Measurements from ENCODE around the gene CH25H. TPM values are rescaled to one million over a fixed set of nuclear protein-coding genes. Genes with fewer than 3 reads are reported as not detected.

CH25H gene
- polyA plus RNA-seq, 1 experiment, result 0.71 TPM

DNA sequence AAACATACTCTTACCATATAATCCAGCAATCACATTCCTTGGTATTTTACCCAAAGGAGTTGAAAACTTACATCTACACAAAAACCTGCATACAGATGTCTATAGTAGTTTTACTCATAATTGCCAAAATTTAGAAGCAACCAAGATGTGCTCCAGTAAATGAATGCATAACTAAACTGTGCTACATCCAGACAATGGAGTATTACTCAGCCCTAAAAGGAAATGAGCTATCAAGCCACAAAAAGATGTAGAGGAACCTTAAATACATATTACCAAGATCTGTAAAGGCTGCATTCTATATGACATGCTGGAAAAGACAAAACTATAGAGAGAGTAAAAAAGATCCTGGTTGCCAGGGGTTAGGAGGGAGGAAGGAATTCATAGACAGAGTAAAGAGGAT is 21.8 kb upstream of the CH25H start:
- Histone ChIP-seq H3K4me3 (ENCODE audit: low read depth, low read length) (no peak overlapping the region), H3K27me3 (ENCODE audit: control insufficient read depth, insufficient read depth, low read length) (no peaks in the 10 kb centered on the region), H3K27ac (ENCODE audit: low read depth, low read length) (no peak overlapping the region), H3K9me3 (ENCODE audit: control insufficient read depth, insufficient read depth, low read length) (no peaks in the 10 kb centered on the region)
- ChIA-PET CTCF (interaction anchor here (1.4 to 2.3 kb wide), 2 partner anchors 11 to 15 kb away, joined by 5 to 19 read pairs; no protein-coding TSS in a partner anchor), POLR2A (no interaction called here)
- TF ChIP-seq, protein P1, sequence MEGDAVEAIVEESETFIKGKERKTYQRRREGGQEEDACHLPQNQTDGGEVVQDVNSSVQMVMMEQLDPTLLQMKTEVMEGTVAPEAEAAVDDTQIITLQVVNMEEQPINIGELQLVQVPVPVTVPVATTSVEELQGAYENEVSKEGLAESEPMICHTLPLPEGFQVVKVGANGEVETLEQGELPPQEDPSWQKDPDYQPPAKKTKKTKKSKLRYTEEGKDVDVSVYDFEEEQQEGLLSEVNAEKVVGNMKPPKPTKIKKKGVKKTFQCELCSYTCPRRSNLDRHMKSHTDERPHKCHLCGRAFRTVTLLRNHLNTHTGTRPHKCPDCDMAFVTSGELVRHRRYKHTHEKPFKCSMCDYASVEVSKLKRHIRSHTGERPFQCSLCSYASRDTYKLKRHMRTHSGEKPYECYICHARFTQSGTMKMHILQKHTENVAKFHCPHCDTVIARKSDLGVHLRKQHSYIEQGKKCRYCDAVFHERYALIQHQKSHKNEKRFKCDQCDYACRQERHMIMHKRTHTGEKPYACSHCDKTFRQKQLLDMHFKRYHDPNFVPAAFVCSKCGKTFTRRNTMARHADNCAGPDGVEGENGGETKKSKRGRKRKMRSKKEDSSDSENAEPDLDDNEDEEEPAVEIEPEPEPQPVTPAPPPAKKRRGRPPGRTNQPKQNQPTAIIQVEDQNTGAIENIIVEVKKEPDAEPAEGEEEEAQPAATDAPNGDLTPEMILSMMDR (IDR thresholded peaks at IDR 0.05; ENCODE audit: low read depth, low read length), result no peak
- no peak for DNase-seq (ENCODE audit: low read depth, low spot score)

DNA sequence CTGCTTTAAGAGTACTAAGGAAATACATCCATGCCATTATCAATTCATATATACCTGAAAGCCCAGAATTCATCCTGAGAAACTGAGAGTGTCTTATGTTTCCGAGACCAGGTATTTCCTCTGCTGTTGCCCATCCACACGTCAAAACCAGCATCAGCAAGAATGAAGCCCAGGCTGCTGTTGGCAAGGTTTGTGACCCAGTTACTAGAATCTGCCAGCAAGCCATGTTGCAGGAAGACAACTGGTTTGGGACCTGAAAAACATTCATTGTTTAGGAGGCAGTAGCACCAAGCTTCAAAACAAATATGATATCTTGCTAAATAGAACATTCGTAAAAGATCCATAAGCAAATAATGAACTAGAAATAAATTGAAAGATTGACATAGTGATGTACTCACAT is 21.0 kb upstream of the CH25H start:
- H3K4me3 ChIP-seq (ENCODE audit: low read depth, low read length), result no peak overlapping the region
- no peak for DNase-seq (ENCODE audit: low read depth, low spot score)
- CTCF ChIA-PET, result no interaction called here
- no peaks in the 10 kb centered on the region for H3K27me3 ChIP-seq (ENCODE audit: control insufficient read depth, insufficient read depth, low read length)
- POLR2A ChIA-PET, result no interaction called here
- no peaks in the 10 kb centered on the region for H3K9me3 ChIP-seq (ENCODE audit: control insufficient read depth, insufficient read depth, low read length)
- TF ChIP-seq, protein P1 (IDR thresholded peaks at IDR 0.05; ENCODE audit: low read depth, low read length), result no peak
- H3K27ac ChIP-seq (ENCODE audit: low read depth, low read length), result no peak overlapping the region

DNA sequence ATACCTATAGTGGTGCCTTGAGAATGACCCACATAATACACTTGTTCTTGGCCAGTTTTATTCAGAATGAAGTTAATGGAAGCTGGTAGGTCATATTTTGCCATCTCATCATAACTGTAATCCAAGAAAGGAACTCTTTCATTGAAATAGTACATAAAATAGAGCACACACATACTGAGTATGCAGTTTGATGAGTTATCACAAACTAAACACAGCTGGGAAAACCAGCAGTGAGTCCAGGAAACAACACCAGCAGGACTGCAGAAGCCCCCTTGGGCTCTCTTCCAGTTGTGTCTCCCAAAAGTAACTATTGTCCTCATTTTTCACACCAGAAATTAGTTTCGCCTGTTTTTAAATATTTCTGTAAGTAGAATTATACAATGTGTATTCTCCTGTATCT is 19.8 kb upstream of the CH25H start:
- no peaks in the 10 kb centered on the region for H3K9me3 ChIP-seq (ENCODE audit: control insufficient read depth, insufficient read depth, low read length)
- DNase-seq (ENCODE audit: low read depth, low spot score), result no peak
- H3K4me3 ChIP-seq (ENCODE audit: low read depth, low read length), result no peak overlapping the region
- ChIA-PET CTCF (no interaction called here), POLR2A (no interaction called here)
- H3K27ac ChIP-seq (ENCODE audit: low read depth, low read length), result no peak overlapping the region
- no peaks in the 10 kb centered on the region for H3K27me3 ChIP-seq (ENCODE audit: control insufficient read depth, insufficient read depth, low read length)
- TF ChIP-seq, protein P1 (IDR thresholded peaks at IDR 0.05; ENCODE audit: low read depth, low read length), result no peak

DNA sequence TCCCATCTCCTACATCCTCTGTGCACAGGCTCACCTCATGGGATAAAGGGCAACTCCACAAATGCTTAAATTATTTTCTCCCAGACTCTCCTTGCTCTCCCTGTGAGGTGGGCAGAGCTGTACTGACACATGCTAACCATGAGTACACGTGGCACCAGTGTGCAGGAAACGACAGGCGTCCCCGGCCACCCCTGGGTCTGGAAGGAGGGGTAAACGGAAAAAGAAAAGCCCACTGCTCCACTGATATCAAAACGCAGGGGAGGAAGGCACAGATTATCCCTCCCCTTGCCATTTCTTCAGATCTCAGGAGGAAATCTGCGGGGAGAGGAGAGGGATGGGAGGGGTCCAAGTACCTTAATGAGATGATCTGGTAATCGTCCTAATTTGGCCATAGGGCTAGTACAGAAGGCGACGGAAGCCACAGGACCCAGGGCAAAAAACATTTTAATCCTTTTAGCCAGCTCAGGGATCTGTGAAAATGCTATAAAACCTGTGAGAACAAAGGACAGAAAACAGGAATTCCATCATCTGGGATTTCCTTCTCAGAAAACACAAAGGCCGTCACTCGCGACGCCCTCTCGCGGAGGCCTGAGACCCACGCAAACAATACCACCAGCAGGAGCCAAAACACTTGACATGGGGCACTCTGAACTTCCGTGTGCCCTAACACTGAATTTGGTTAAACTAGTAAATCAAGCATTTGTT is 17.8 kb upstream of the CH25H start:
- CTCF ChIA-PET, result interaction anchor here (1.3 kb wide), 1 partner anchor 7 kb away, joined by 4 read pairs; no protein-coding TSS in a partner anchor
- no peaks in the 10 kb centered on the region for H3K27me3 ChIP-seq (ENCODE audit: control insufficient read depth, insufficient read depth, low read length)
- TF ChIP-seq, protein P1 (IDR thresholded peaks at IDR 0.05; ENCODE audit: low read depth, low read length), result no peak
- H3K4me3 ChIP-seq (ENCODE audit: low read depth, low read length), result no peak overlapping the region
- H3K27ac ChIP-seq (ENCODE audit: low read depth, low read length), result no peak overlapping the region
- no peak for DNase-seq (ENCODE audit: low read depth, low spot score)
- H3K9me3 ChIP-seq (ENCODE audit: control insufficient read depth, insufficient read depth, low read length), result no peaks in the 10 kb centered on the region
- POLR2A ChIA-PET, result no interaction called here

DNA sequence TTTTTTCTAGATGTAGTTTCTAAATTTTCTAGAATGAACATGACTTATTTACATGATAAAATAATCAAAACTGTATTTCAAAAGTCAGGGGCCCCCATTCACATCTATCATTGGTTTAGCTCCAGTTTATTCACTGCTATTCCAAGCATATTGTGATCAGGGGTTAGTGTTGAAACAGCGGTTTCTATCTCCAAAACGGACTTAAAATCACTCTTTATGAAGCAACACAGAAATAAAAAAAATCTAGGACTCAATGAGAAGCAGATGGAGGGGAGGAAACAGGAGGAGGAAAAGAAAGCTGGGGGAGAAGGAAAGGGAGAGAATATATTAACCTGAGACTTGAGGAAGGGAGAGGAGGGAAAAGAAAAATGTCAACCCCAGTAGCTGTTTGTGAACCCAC is 14.8 kb upstream of the CH25H start:
- ChIA-PET CTCF (interaction anchor here (1.4 to 5.2 kb wide), 3 partner anchors 8 to 289 kb away, joined by 3 to 61 read pairs (median 11); no protein-coding TSS in a partner anchor), POLR2A (no interaction called here)
- Histone ChIP-seq H3K27ac (ENCODE audit: low read depth, low read length) (no peak overlapping the region), H3K9me3 (ENCODE audit: control insufficient read depth, insufficient read depth, low read length) (no peaks in the 10 kb centered on the region), H3K4me3 (ENCODE audit: low read depth, low read length) (no peak overlapping the region), H3K27me3 (ENCODE audit: control insufficient read depth, insufficient read depth, low read length) (no peaks in the 10 kb centered on the region)
- TF ChIP-seq, protein P1 (IDR thresholded peaks at IDR 0.05; ENCODE audit: low read depth, low read length), result no peak
- no peak for DNase-seq (ENCODE audit: low read depth, low spot score)
